Bronchial epithelial cell (primary cell): ENCODE data around the gene ITPR2. TPM values are rescaled to one million over a fixed set of nuclear protein-coding genes. Genes with fewer than 3 reads are reported as not detected.
A peak's percentile ranks its signal among the peaks of the same experiment; 100 is the strongest.

ENCODE experiments used
- DNase-seq: peaks from one replicate; pipeline ENCODE4 v3.0.0-alpha.2; 2010; ENCODE audit warnings: low read depth
- FAIRE-seq: peaks from 2 replicates; lab custom pipeline; 2011; peaks lifted over from hg19 to GRCh38; lab: Jason Lieb, UNC
- H3K27me3 ChIP-seq: 2 replicates; pipeline ENCODE4 v1.5.1; 2011; ENCODE audit warnings: low read length; ENCODE audit not compliant: control insufficient read depth, insufficient read depth
- H3K36me3 ChIP-seq: 2 replicates; pipeline ENCODE4 v1.5.1; 2011; ENCODE audit warnings: low read length; ENCODE audit not compliant: control insufficient read depth, insufficient read depth
- H3K4me3 ChIP-seq: 2 replicates; pipeline ENCODE4 v1.5.1; 2011; ENCODE audit warnings: mild to moderate bottlenecking, low read depth, low read length, control low read depth
- CTCF ChIP-seq: IDR thresholded peaks from 2 replicates; pipeline ENCODE4 v1.5.1; 2011; ENCODE audit warnings: mild to moderate bottlenecking, moderate library complexity, low read length, control low read depth, inconsistent platforms; ENCODE audit not compliant: insufficient read depth, severe bottlenecking
- total RNA-seq: library from RNA; depleted of rRNA; stranded (reverse); fragments of >200 nt; gene quantifications from 2 replicates; pipeline ENCODE4 v1.2.1, GENCODE V29; 2014

Gene ITPR2
- total RNA-seq, 1 donor from 2014 or later = 5.8 TPM

DNA sequence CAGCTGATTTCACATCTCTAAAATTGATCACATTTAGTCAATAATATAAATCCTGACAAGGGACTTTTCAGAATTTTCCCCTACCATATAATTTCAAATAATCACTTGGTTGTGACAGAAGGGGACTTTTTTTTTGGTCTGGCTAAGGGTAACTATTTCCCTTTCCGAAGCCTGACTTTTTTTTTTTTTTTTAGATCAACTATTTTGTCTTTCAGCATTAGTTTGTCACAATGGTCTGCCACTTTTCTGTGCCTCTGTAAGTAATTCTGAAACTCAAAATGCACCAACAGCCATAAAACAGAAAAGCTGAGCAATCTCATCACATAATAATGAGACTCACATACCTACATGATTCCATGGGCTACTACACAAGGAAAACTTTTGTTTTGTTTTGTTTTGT lies 371.2 kb downstream of the ITPR2 start:
- no peak for DNase-seq
- no peak overlapping the region for H3K4me3 ChIP-seq
- no peaks in the 10 kb centered on the region for H3K27me3 ChIP-seq
- TF ChIP-seq CTCF = no peak
- H3K36me3 ChIP-seq = no peaks in the 10 kb centered on the region
- FAIRE-seq = no peak

GRCh38 chr12:26460361-26460760 lies 372.6 kb downstream of the ITPR2 start:
- FAIRE-seq (no peak), DNase-seq (no peak)
- Histone ChIP-seq H3K27me3 (no peaks in the 10 kb centered on the region), H3K36me3 (no peaks in the 10 kb centered on the region), H3K4me3 (no peak overlapping the region)
- no peak for TF ChIP-seq CTCF

- Histone ChIP-seq H3K36me3 (no peaks in the 10 kb centered on the region), H3K27me3 (no peaks in the 10 kb centered on the region), H3K4me3 (no peak overlapping the region)
- FAIRE-seq (no peak), DNase-seq (peak; percentile 33)
- TF ChIP-seq CTCF = no peak
Observed at GRCh38 chr12:26455936-26456574, 376.9 kb downstream of the ITPR2 start.

GRCh38 chr12:26453246-26453645 lies 379.7 kb downstream of the ITPR2 start:
- no peak for TF ChIP-seq CTCF
- no peaks in the 10 kb centered on the region for H3K36me3 ChIP-seq
- DNase-seq = no peak
- FAIRE-seq = no peak
- no peaks in the 10 kb centered on the region for H3K27me3 ChIP-seq
- H3K4me3 ChIP-seq = no peak overlapping the region

- DNase-seq = no peak
- no peaks in the 10 kb centered on the region for H3K27me3 ChIP-seq
- no peak overlapping the region for H3K4me3 ChIP-seq
- no peak for FAIRE-seq
- no peak for TF ChIP-seq CTCF
- H3K36me3 ChIP-seq = no peaks in the 10 kb centered on the region
Observed at GRCh38 chr12:26452511-26452910, 380.5 kb downstream of the ITPR2 start.

- no peak for FAIRE-seq
- no peak for TF ChIP-seq CTCF
- DNase-seq = no peak
- Histone ChIP-seq H3K36me3 (no peaks in the 10 kb centered on the region), H3K4me3 (no peak overlapping the region), H3K27me3 (no peaks in the 10 kb centered on the region)
Observed at GRCh38 chr12:26451763-26452162, 381.2 kb downstream of the ITPR2 start.
